PC-9 (cell line): ENCODE results near the gene PDHX.

Source experiments
- CTCF ChIP-seq: fragments of 200-600 bp; sonication (generic); conservative IDR thresholded peaks from 2 replicates; pipeline ENCODE4 v1.6.1; 2017; ENCODE audit warnings: mixed run types, antibody characterized with exemption, mild to moderate bottlenecking, moderate library complexity
- EZH2 ChIP-seq: fragments of 200-600 bp; sonication (generic); IDR thresholded peaks from 2 replicates; pipeline ENCODE4 v1.8.0; 2017; ENCODE audit warnings: antibody characterized with exemption, low read depth

- TF ChIP-seq CTCF (no peak; the same call in 1 of the 2 replicates), EZH2 (no peak)
Observed at GRCh38 chr11:34940026-34940677, 23.7 kb downstream of the PDHX start.
